ENCODE results near the gene CFAP251.
"Not testable (repeated sequence)": the region's sequence is repeated elsewhere in the genome, so short reads cannot be mapped to it uniquely, and the experiment has no call there.

CFAP251 gene, protein sequence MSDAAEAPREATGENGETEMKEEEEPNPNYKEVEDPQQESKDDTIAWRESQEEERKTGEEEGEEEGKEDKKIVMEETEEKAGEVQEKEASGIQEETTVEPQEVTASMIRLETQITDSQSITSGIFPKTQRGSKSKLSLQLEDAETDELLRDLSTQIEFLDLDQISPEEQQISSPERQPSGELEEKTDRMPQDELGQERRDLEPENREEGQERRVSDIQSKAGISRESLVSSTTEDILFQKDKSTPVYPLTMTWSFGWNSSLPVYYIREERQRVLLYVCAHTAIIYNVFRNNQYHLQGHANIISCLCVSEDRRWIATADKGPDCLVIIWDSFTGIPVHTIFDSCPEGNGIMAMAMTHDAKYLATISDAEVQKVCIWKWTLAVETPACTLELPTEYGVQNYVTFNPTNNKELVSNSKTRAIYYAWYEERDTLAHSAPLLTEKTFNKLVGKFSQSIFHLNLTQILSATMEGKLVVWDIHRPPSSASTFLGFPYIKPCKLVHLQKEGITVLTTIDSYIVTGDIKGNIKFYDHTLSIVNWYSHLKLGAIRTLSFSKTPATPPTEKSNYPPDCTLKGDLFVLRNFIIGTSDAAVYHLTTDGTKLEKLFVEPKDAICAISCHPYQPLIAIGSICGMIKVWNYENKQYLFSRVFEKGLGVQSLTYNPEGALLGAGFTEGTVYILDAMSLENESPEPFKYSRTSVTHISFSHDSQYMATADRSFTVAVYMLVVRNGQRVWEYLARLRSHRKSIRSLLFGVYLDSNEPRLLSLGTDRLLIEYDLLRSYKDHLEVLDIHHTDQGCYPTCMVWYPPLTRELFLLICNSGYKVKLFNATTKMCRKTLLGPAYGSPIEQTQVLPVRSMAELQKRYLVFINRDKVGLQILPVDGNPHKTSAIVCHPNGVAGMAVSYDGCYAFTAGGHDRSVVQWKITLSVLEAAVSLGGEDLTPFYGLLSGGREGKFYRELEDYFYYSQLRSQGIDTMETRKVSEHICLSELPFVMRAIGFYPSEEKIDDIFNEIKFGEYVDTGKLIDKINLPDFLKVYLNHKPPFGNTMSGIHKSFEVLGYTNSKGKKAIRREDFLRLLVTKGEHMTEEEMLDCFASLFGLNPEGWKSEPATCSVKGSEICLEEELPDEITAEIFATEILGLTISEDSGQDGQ

GRCh38 chr12:121917950-121918678, at the start of gene CFAP251:
CFAP251 (plus strand) TSS chr12:121918592; CDS start chr12:121921306, 2,714 bp downstream.
- peak; percentile 63 for DNase-seq

- DNase-seq = not testable (repeated sequence)
Observed at GRCh38 chr12:121869229-121869628, 49.2 kb upstream of the CFAP251 start.

DNA sequence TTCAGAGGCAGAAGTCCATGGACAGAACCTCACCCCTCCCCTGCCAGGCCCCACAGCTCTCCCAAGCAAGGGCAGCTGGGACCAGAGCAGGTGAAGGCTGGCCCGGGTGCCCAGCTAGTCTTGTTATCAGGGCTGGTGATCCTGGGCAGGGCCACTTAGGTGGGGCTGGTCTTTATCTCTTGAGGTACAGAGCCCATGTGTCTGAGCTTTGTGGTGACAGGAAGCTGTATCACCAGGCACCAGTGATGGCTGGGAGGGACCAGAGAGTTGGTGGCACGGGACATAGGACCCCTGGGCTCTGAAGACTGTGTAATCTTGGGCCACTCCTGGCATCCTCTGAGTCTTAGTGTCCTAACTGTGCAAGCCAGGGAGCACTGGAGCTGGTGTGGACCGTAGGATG, 46.9 kb upstream of the CFAP251 start:
- DNase-seq = no peak

- no peak for DNase-seq
Observed at GRCh38 chr12:121872546-121873215, 45.7 kb upstream of the CFAP251 start.

DNA sequence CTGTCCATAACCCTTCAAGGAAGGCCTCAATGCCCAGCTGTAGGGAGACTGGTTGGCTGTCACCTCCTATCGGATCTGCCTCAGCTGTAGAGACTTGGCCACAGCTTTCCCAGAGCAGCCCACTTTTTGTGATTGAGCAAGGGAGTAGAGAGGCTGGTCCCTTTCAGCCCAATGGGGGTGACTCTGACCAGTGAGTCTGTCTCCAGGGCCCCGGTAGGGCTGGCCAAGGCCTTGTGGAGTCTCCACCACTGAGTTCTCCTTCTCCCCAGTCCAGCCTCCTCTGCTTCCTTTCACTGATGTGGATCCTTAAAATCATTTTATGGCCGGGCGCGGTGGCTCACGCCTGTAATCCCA, 45.2 kb upstream of the CFAP251 start:
- no peak for DNase-seq

DNA sequence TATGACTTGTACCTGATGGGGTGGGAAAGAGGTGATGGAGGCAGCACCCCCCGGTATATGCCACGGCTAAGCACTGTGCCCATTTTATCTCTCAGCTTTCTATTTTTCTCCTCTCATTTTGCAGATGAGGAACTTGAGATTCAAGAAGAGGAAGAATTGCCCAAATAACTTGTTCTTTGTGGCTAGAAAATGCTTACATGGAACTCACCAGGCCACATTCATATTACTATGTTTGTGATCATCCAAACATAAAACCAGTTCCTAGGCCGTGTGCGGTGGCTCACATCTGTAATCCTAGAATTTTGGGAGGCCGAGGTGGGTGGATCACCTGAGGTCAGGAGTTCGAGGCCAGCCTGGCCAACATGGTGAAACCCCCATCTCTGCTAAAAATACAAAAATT, 44.3 kb upstream of the CFAP251 start:
- no peak for DNase-seq

- DNase-seq = no peak
Observed at GRCh38 chr12:121875582-121875981, 42.8 kb upstream of the CFAP251 start.

GRCh38 chr12:121876080-121876447, 42.3 kb upstream of the CFAP251 start:
- DNase-seq = not testable (repeated sequence)

DNA sequence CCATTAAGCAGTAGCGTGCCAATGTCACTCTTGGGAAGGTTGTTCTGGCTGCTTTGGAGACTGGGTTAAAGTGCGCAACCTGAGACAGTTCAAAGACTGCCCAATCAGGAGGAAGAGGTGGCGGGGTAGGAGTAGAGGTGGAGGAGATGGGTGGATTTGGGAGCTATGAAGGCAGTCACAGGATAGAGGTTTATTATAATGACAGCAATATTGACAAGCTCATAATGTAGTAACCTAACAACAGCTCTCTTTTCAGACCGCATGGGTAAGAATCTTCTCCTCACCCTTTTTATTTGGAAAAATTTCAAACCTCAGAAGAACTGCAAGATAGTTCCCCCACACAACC, 35.1 kb upstream of the CFAP251 start:
- DNase-seq = no peak

GRCh38 chr12:121885129-121885528, 33.3 kb upstream of the CFAP251 start:
- DNase-seq = not testable (repeated sequence)

GRCh38 chr12:121888083-121888477, 30.3 kb upstream of the CFAP251 start:
- no peak for DNase-seq

GRCh38 chr12:121888478-121889273, 29.7 kb upstream of the CFAP251 start, which contains the start of gene PSMD9:
PSMD9 (plus strand) TSS chr12:121888790; CDS start chr12:121888857, 67 bp downstream.
- peak; percentile 83 for DNase-seq

DNA sequence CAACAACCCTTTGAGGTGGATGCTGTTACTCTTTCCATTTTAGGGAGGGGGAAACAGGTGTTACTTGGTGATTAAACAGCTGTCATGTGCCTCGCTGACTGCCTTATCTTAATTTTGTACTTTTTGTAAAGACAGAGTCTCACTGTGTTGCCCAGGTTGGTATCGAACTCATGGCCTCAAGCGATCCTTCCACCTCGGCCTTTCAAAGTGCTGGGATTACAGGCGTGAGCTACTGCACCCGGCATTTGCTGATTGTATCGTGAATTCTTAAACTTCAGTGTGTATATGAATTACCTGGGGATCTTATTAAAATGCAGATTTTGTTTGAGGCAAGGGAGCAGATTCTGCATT, 29.1 kb upstream of the CFAP251 start:
- no peak for DNase-seq

GRCh38 chr12:121889661-121890060, 28.7 kb upstream of the CFAP251 start:
- DNase-seq = not testable (repeated sequence)

- no peak for DNase-seq
Observed at GRCh38 chr12:121892673-121893561, 25.5 kb upstream of the CFAP251 start.

GRCh38 chr12:121893961-121894460, 24.4 kb upstream of the CFAP251 start:
- DNase-seq = no peak

GRCh38 chr12:121894633-121895032, 23.8 kb upstream of the CFAP251 start:
- no peak for DNase-seq

DNA sequence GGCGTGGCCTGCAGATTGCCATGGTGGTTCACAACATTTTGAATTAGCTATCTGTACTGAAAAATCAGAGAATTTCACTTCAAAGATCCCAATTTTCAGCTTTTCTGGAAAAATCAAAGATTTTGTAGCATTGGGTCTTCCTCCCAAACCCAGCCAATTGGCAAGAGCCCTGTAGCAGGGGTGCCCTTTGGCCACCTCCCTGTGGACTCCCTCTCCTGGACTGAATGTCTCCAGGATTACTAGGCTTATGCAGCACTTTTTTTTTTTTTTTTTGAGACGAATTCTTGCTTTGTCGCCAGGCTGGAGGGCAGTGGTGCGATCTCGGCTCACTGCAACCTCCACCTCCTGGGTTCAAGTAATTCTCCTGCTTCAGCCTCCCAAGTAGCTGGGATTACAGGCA, 20.1 kb upstream of the CFAP251 start:
- no peak for DNase-seq

DNA sequence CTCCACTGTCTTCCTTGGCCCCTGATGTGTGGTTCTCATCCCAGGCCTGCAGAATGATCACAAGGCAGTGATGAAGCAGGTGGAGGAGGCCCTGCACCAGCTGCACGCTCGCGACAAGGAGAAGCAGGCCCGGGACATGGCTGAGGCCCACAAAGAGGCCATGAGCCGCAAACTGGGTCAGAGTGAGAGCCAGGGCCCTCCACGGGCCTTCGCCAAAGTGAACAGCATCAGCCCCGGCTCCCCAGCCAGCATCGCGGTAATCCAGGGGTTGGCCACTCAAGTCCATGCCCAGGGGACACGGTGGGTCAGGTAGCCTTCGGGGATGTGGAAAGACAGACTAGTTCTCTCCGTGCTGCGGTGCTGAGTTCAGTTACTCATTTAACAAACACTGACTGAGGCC, 18.8 kb upstream of the CFAP251 start:
- no peak for DNase-seq

GRCh38 chr12:121903202-121903601, 15.2 kb upstream of the CFAP251 start:
- no peak for DNase-seq
